SK-N-MC (cell line): ENCODE results near the gene HDAC4.

Source experiments
- EZH2 ChIP-seq: fragments of 200-600 bp; sonication (generic); IDR thresholded peaks from one replicate; pipeline ENCODE4 v1.6.1; 2017; ENCODE audit warnings: antibody characterized with exemption
- FOXP2 ChIP-seq: optimal IDR thresholded peaks from 2 replicates; pipeline ENCODE3; 2011; ENCODE audit warnings: mild to moderate bottlenecking, moderate library complexity; ENCODE audit not compliant: insufficient read depth; ENCODE audit errors: extremely low read length, control extremely low read depth
- POLR2AphosphoS5 ChIP-seq: IDR thresholded peaks from 2 replicates; pipeline ENCODE4 v1.6.1; 2012; ENCODE audit warnings: mild to moderate bottlenecking, low read depth, low read length, borderline replicate concordance

GRCh38 chr2:239255628-239256349 is 145.0 kb downstream of the HDAC4 start:
- TF ChIP-seq EZH2: no peak
- TF ChIP-seq POLR2AphosphoS5: no peak
- no peak for TF ChIP-seq FOXP2
